ENCODE measurements around the gene MAP3K6.

- TF ChIP-seq CTCF (conservative IDR thresholded peaks at IDR 0.05; ENCODE audit: low read depth, low read length) = no peak
- TF ChIP-seq CHD1 (IDR thresholded peaks at IDR 0.05; ENCODE audit: low read depth, low read length) = no peak
- no peak for TF ChIP-seq MXI1 (IDR thresholded peaks at IDR 0.05; ENCODE audit: borderline replicate concordance, low read depth, low read length)
Observed at GRCh38 chr1:27306071-27306470, 60.7 kb downstream of the MAP3K6 start.
